Tibial nerve (tissue), 3 donors: Measurements from ENCODE around the gene DMBT1.

Experiments
- POLR2A ChIP-seq, 2 donors: fragments of 450-650 bp; IDR thresholded peaks; one replicate each; pipeline ENCODE4 v1.6.1; 2017; ENCODE audit warnings: antibody characterized with exemption in 2 of 2, mild to moderate bottlenecking in 2 of 2, moderate library complexity in 2 of 2
- TF ChIP-seq, protein P1 (sequence below), 5 experiments: fragments of 200-600 bp in 3 of 5; fragments of 450-650 bp in 2 of 5; sonication (generic) in 3 of 5; IDR thresholded peaks; one replicate each; pipeline ENCODE4 v1.5.1; 2016 to 2019; ENCODE audit warnings: antibody characterized with exemption in 5 of 5, mild to moderate bottlenecking in 3 of 5, moderate library complexity in 2 of 5

DNA sequence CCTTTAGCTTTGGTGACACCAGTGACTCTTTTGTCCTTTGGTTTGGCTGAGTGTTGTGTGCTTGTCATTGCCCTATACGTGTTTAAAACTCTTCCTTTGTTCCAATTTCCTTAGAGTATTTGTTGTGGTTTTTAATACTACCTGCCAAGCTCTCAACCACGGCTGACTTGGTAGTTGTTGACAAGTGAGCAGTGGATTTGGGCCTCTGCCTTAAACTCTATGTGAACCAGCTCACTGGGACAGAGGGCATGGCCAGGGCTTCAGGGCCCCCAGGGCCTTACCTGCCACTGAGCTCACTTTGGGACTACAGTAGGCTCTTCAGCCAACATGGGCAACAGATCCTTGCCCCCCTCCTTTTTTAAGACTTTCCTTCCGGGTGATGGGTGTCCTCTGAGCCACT lies 9.6 kb upstream of the DMBT1 start:
- TF ChIP-seq, protein P1, sequence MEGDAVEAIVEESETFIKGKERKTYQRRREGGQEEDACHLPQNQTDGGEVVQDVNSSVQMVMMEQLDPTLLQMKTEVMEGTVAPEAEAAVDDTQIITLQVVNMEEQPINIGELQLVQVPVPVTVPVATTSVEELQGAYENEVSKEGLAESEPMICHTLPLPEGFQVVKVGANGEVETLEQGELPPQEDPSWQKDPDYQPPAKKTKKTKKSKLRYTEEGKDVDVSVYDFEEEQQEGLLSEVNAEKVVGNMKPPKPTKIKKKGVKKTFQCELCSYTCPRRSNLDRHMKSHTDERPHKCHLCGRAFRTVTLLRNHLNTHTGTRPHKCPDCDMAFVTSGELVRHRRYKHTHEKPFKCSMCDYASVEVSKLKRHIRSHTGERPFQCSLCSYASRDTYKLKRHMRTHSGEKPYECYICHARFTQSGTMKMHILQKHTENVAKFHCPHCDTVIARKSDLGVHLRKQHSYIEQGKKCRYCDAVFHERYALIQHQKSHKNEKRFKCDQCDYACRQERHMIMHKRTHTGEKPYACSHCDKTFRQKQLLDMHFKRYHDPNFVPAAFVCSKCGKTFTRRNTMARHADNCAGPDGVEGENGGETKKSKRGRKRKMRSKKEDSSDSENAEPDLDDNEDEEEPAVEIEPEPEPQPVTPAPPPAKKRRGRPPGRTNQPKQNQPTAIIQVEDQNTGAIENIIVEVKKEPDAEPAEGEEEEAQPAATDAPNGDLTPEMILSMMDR (IDR thresholded peaks at IDR 0.05): no peak
- no peak for TF ChIP-seq POLR2A (IDR thresholded peaks at IDR 0.05)
